Endothelial cell of umbilical vein (primary cell): ENCODE results near the gene KCNG2. TPM values are rescaled to one million over a fixed set of nuclear protein-coding genes. Genes with fewer than 3 reads are reported as not detected.

ENCODE experiments used
- BruUV-seq: library from RNA; stranded (reverse); fragments of 400-500 nt; replicated peaks from 2 replicates; lab custom pipeline; 2021; lab: Mats Ljungman, UMichigan
- CTCF ChIA-PET: fragments of 300-600, 350-600 bp; sonication (Branson Sonifier 250); formaldehyde crosslinking; loops from one replicate; lab custom pipeline; 2021; ENCODE audit warnings: antibody characterized with exemption, inconsistent platforms; lab: Charles Lee
- POLR2A ChIA-PET: fragments of 300-600, 350-600 bp; sonication (Branson Sonifier 250); formaldehyde crosslinking; loops from one replicate; lab custom pipeline; 2021; ENCODE audit warnings: antibody characterized with exemption, inconsistent platforms; lab: Charles Lee
- DNase-seq: peaks from one replicate; pipeline ENCODE4 v3.0.0-alpha.2; 2011; ENCODE audit warnings: low read depth, low spot score
- FAIRE-seq: peaks from 2 replicates; lab custom pipeline; 2011; peaks lifted over from hg19 to GRCh38; lab: Jason Lieb, UNC
- H2AFZ ChIP-seq: 2 replicates; pipeline ENCODE4 v1.6.0; 2012; ENCODE audit warnings: low read depth, low read length, control low read depth, inconsistent platforms
- H3K27ac ChIP-seq: 2 replicates; pipeline ENCODE4 v1.5.1; 2011; ENCODE audit warnings: low read depth, mild to moderate bottlenecking, control low read depth, low read length, moderate library complexity; ENCODE audit not compliant: insufficient read depth
- H3K27me3 ChIP-seq, 2 experiments: 2 replicates each; pipeline versions ENCODE4 v1.6.0 to v1.6.1; 2011; ENCODE audit warnings: low read length in 2 of 2, mixed read lengths in 1 of 2; ENCODE audit not compliant: control insufficient read depth in 2 of 2, insufficient read depth in 2 of 2
- H3K36me3 ChIP-seq, 2 experiments: 2 replicates in 1 of 2; 3 replicates in 1 of 2; pipeline ENCODE4 v1.5.1; 2011; ENCODE audit warnings: low read length in 2 of 2, mild to moderate bottlenecking in 1 of 2, moderate library complexity in 1 of 2; ENCODE audit not compliant: control insufficient read depth in 2 of 2, insufficient read depth in 2 of 2; ENCODE audit errors: extremely low read depth in 1 of 2
- H3K4me1 ChIP-seq: 3 replicates; pipeline ENCODE4 v1.5.1; 2011; ENCODE audit warnings: mild to moderate bottlenecking, low read length; ENCODE audit not compliant: control insufficient read depth, insufficient read depth; ENCODE audit errors: extremely low read depth
- H3K4me2 ChIP-seq: 2 replicates; pipeline ENCODE4 v1.6.1; 2011; ENCODE audit warnings: low read length, control low read depth, mixed read lengths; ENCODE audit not compliant: insufficient read depth
- H3K4me3 ChIP-seq, 3 experiments: fragments of 200-600 bp in 1 of 3; sonication (generic), shearing (Covaris generic) in 1 of 3; replicated peaks in 1 of 3; 2 replicates each; pipeline ENCODE4 v1.5.1; 2011 to 2016; ENCODE audit warnings: control low read depth in 3 of 3, low read length in 3 of 3, mild to moderate bottlenecking in 2 of 3, inconsistent platforms in 1 of 3, low read depth in 1 of 3, moderate library complexity in 1 of 3; ENCODE audit not compliant: insufficient read depth in 1 of 3
- H3K79me2 ChIP-seq: 2 replicates; pipeline ENCODE4 v1.6.0; 2012; ENCODE audit warnings: low read length, inconsistent platforms; ENCODE audit not compliant: control insufficient read depth, insufficient read depth
- H3K9ac ChIP-seq: replicated peaks from 2 replicates; pipeline ENCODE3; 2011; ENCODE audit warnings: low read length, control low read depth; ENCODE audit not compliant: insufficient read depth; ENCODE audit errors: extremely low read depth
- H3K9me1 ChIP-seq: replicated peaks from 3 replicates; pipeline ENCODE4 v1.6.0; 2011; ENCODE audit warnings: mild to moderate bottlenecking, low read length; ENCODE audit not compliant: control insufficient read depth, insufficient read depth; ENCODE audit errors: extremely low read depth
- H3K9me3 ChIP-seq: replicated peaks from 2 replicates; pipeline ENCODE4 v1.5.1; 2012; ENCODE audit warnings: low read length, inconsistent platforms; ENCODE audit not compliant: control insufficient read depth, insufficient read depth
- H4K20me1 ChIP-seq: replicated peaks from 2 replicates; pipeline ENCODE3; 2011; ENCODE audit warnings: mild to moderate bottlenecking, low read length; ENCODE audit not compliant: control insufficient read depth, insufficient read depth; ENCODE audit errors: extremely low read depth
- EZH2 ChIP-seq: IDR thresholded peaks from 2 replicates; pipeline ENCODE4 v1.6.1; 2012; ENCODE audit warnings: borderline replicate concordance, low read depth, mild to moderate bottlenecking, moderate library complexity, low read length, inconsistent platforms; ENCODE audit not compliant: severe bottlenecking
- FOS ChIP-seq: IDR thresholded peaks from 2 replicates; pipeline ENCODE4 v1.6.1; 2011; ENCODE audit warnings: mild to moderate bottlenecking, low read length, moderate library complexity, borderline replicate concordance; ENCODE audit not compliant: insufficient read depth
- GATA2 ChIP-seq: IDR thresholded peaks from 2 replicates; pipeline ENCODE4 v1.7.0; 2011; ENCODE audit warnings: low read depth, mild to moderate bottlenecking, moderate library complexity, mixed read lengths, low read length; ENCODE audit not compliant: insufficient read length, insufficient read depth
- JUN ChIP-seq: IDR thresholded peaks from 2 replicates; pipeline ENCODE4 v1.6.1; 2011; ENCODE audit warnings: borderline replicate concordance, low read depth; ENCODE audit not compliant: insufficient read length, insufficient read depth
- MYC ChIP-seq: IDR thresholded peaks from one replicate; pipeline ENCODE4 v1.6.1; 2011; ENCODE audit warnings: mild to moderate bottlenecking, low read depth, low read length
- POLR2A ChIP-seq: IDR thresholded peaks from 2 replicates; pipeline ENCODE4 v1.6.1; 2012; ENCODE audit warnings: low read depth, mild to moderate bottlenecking, control low read depth, low read length
- POLR2AphosphoS5 ChIP-seq: IDR thresholded peaks from 2 replicates; pipeline ENCODE4 v1.6.1; 2012; ENCODE audit warnings: low read depth, mild to moderate bottlenecking, control low read depth, low read length, moderate library complexity; ENCODE audit not compliant: insufficient read depth
- dilution Hi-C: fragments of 300-500 bp; cut with MboI; formaldehyde crosslinking; loops from one replicate; pipeline ENCODE4 v1.15.0; 2019; ENCODE audit warnings: low sequenced_read_pairs; ENCODE audit not compliant: extremely low pct_ligation_motif_present
- intact Hi-C: fragments of 100-400 bp; cut with micrococcal nuclease; formaldehyde crosslinking; loops from one replicate; pipeline ENCODE4 v1.10.0; 2022
- polyA plus RNA-seq, 4 experiments: library from polyadenylated mRNA; depleted of rRNA in 3 of 4; stranded (reverse) in 3 of 4; unstranded in 1 of 4; fragments of >200 nt; gene quantifications; 2 replicates each; pipeline versions ENCODE4 v1.2.1 to v1.2.3, GENCODE V29; 2011 to 2012; ENCODE audit warnings: missing spikeins in 1 of 4
- total RNA-seq: library from RNA; stranded (reverse); gene quantifications from 2 replicates; pipeline ENCODE4 v1.2.3, GENCODE V29; 2021
- TF ChIP-seq, protein P1 (sequence below), 2 donors: IDR thresholded peaks; 1 replicate in 1 of 2; 2 replicates in 1 of 2; pipeline ENCODE4 v1.5.1; 2011; ENCODE audit warnings: low read length in 2 of 2, mild to moderate bottlenecking in 2 of 2, moderate library complexity in 2 of 2, control low read depth in 1 of 2, inconsistent platforms in 1 of 2, low read depth in 1 of 2; ENCODE audit not compliant: insufficient read depth in 1 of 2; ENCODE audit errors: extremely low read depth in 1 of 2
- TF ChIP-seq, protein P2 (sequence below): IDR thresholded peaks from 2 replicates; pipeline ENCODE4 v1.6.1; 2011; ENCODE audit not compliant: insufficient read depth, insufficient read length

The KCNG2 gene
- total and polyA plus RNA-seq, 2 donors (not counting 3 experiments of a cell fraction or from before 2014, with no cell fraction given), result not detected

DNA sequence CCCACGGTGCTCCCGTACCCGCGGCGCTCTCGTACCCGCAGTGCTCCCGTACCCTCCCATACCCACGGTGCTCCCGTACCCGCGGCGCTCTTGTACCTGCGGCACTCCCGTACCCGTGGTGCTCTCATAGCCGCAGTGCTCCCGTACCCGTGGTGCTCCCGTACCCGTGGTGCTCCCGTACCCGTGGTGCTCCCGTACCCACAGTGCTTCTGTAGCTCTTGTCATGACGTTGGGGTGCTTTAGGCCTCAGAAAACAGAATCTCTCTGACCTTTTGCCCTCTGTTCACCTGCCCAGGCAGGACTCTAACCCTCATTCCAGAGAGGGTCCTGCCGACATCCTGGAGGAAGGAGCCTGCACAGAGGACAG lies 118.4 kb downstream of the KCNG2 start:
- no peaks in the 10 kb centered on the region for H3K9me1 ChIP-seq
- TF ChIP-seq FOS (no peak), EZH2 (no peak), GATA2 (no peak), POLR2AphosphoS5 (no peak), JUN (no peak), POLR2A (no peak), MYC (no peak)
- TF ChIP-seq, protein P1, sequence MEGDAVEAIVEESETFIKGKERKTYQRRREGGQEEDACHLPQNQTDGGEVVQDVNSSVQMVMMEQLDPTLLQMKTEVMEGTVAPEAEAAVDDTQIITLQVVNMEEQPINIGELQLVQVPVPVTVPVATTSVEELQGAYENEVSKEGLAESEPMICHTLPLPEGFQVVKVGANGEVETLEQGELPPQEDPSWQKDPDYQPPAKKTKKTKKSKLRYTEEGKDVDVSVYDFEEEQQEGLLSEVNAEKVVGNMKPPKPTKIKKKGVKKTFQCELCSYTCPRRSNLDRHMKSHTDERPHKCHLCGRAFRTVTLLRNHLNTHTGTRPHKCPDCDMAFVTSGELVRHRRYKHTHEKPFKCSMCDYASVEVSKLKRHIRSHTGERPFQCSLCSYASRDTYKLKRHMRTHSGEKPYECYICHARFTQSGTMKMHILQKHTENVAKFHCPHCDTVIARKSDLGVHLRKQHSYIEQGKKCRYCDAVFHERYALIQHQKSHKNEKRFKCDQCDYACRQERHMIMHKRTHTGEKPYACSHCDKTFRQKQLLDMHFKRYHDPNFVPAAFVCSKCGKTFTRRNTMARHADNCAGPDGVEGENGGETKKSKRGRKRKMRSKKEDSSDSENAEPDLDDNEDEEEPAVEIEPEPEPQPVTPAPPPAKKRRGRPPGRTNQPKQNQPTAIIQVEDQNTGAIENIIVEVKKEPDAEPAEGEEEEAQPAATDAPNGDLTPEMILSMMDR (IDR thresholded peaks at IDR 0.05; ENCODE audit: extremely low read depth in 1 of 2, insufficient read depth in 1 of 2, low read depth in 1 of 2, low read length in 2 of 2), result no peak
- TF ChIP-seq, protein P2, sequence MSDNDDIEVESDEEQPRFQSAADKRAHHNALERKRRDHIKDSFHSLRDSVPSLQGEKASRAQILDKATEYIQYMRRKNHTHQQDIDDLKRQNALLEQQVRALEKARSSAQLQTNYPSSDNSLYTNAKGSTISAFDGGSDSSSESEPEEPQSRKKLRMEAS, result no peak
- H3K36me3 ChIP-seq, result peaks cover 0 to 7% of the 10 kb centered on the region in 2 experiments
- no peak overlapping the region for H3K4me2 ChIP-seq
- no peaks in the 10 kb centered on the region for H3K9me3 ChIP-seq
- POLR2A ChIA-PET, result no interaction called here
- no peak for DNase-seq
- no peak overlapping the region for H2AFZ ChIP-seq
- intact Hi-C loops (no loop called here), dilution Hi-C loops (no loop called here)
- H3K4me1 ChIP-seq, result no peaks in the 10 kb centered on the region
- no peak overlapping the region for H3K9ac ChIP-seq
- no TSS peak for BruUV-seq
- H3K79me2 ChIP-seq, result no peaks in the 10 kb centered on the region
- no peaks in the 10 kb centered on the region for H3K27me3 ChIP-seq
- H3K27ac ChIP-seq, result no peak overlapping the region
- H4K20me1 ChIP-seq, result no peaks in the 10 kb centered on the region
- CTCF ChIA-PET, result interaction anchor here (1.3 kb wide), 1 partner anchor 10 kb away, joined by 3 read pairs; no protein-coding TSS in a partner anchor
- no peak overlapping the region for H3K4me3 ChIP-seq
- FAIRE-seq, result no peak
